ENCODE measurements around the gene EDIL3. TPM values are rescaled to one million over a fixed set of nuclear protein-coding genes. Genes with fewer than 3 reads are reported as not detected.

Gene EDIL3, protein sequence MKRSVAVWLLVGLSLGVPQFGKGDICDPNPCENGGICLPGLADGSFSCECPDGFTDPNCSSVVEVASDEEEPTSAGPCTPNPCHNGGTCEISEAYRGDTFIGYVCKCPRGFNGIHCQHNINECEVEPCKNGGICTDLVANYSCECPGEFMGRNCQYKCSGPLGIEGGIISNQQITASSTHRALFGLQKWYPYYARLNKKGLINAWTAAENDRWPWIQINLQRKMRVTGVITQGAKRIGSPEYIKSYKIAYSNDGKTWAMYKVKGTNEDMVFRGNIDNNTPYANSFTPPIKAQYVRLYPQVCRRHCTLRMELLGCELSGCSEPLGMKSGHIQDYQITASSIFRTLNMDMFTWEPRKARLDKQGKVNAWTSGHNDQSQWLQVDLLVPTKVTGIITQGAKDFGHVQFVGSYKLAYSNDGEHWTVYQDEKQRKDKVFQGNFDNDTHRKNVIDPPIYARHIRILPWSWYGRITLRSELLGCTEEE
- polyA plus RNA-seq, result 1 to 10 TPM; 1.6 to 2.7 TPM

DNA sequence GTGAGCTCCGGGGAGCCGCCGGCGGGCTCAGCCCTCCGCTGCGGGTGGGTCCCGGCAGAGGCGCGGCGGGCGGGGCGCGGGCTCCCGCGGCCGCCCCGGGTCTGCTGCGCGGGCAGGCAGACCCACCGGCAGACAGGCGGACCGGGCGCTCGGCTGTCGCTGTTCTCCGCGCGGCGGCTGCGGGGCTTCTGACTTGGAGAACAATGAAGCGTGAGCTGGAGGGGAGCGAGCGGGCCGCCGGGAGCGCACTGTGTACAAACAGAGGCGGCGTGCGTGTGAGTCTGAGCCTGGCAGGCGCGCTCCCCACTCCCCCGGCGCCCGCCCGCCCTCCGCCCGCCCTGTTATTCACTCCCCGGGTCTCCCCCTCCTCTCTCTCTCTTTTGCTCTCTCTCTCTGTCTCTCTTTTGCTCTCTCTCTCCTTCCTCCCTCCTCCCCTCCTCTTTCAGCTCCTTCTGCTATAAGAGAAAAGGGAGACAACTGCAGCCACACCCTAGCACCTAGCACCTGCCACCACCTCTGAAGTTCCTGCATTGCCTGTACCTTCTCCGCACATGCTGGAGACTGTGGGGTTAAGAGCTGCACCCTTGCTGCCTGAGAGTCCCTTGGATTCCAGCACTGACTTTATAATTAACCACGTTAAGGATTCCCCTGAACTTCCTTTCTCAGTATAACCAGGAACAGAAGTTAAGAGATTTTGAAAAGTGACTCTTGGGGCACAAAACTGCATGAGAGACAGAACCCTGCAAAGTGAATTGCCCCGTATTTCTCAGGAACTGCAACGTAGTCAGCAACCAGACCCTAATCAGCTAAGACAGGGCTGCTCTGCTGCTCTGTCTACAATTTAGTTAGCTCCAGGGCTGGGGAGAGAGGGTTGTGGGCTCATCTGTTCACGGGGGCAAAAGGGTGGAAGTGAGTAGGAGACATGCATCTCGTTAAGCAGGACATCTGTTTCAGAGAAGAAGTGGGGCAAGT is at the start of gene EDIL3:
TSS of gene EDIL3 (minus strand) at position 277 of the 972 bp plus-strand sequence. CDS start 506 bp downstream, outside the sequence.
- Histone ChIP-seq H3K4me1 (ENCODE audit: control insufficient read depth in 2 of 2, insufficient read depth in 2 of 2, low read length in 1 of 2) (peaks cover 0 to 2% of the 10 kb centered on the region in 2 donors), H3K27ac (ENCODE audit: low read depth in 2 of 2, low read length in 1 of 2) (peak within 1 kb of the TSS; percentile 11 to 71), H3K36me3 (ENCODE audit: control insufficient read depth in 2 of 2, insufficient read depth in 2 of 2, low read length in 1 of 2) (no peaks in the 10 kb centered on the region), H3K4me3 (ENCODE audit: low read depth in 1 of 2, low read length in 2 of 2) (peak within 1 kb of the TSS; percentile 56 to 68), H3K27me3 (ENCODE audit: control insufficient read depth in 1 of 2, insufficient read depth in 2 of 2, low read length in 2 of 2) (no peaks in the 10 kb centered on the region), H3K9me3 (ENCODE audit: control insufficient read depth in 2 of 2, insufficient read depth in 1 of 2, low read depth in 1 of 2, low read length in 1 of 2) (no peaks in the 10 kb centered on the region)
- 3% methylated on average over 47 to 54 of the region's 54 CpGs for WGBS, 2 donors

DNA sequence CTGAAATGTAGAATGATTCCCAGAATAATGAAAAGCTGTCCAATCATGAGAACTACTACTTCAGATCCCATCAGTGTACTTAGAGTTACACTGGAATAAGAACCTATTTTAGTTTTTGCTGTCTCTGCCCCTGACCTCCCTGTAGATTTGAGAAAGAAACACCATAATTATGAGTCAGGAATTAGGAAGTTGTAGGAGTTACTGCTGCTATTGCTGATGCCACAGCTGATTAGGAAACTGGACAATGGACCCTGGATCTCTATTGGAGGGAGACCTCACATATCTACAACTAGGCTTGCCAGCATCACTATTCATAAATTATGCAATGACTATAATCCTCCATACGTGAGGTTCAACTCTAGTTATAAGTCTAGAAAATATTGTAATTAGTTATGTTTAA is 48.8 kb upstream of the EDIL3 start:
- WGBS, 2 donors, result 68 to 88% methylated on average over 1 of the region's 1 CpG
- no peak overlapping the region for H3K27ac ChIP-seq (ENCODE audit: low read depth in 2 of 2, low read length in 1 of 2)

DNA sequence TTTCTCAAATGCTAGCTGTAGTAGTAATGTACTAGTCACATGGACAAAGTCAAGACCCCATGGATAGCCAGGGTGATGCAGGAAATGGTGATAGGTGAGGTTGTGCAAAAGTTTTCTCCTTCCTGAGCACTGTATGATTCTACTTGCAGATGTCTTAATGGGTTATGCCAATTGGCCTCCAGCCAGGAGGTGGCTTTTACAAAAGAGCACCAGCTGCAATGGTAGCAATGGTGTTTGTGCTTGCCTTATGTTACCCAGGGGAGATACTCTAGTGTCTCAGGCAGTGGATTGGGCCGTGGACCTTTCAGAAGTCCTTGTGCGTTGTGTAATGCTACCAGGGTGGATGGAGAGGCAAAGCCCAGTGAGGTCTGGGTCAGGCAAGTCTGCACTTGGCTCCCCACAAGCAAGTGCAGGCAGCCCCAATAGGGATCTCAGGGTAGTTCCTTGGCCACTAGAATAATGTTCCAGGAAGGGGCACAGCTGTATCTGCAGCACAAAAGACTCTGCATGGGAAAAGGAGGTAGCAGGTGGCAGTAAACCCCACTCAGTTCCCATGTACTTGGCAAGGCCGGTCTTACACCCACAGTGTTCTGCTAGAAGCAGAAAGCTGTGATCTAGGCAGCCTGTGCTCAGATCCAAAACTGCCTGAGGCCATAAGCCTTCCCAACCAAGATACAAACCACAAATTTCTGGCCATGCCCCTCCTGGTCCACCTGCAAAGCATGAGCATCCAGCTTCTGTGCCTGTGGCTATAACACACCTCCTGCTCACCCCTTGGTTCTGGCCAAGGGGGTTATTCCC is 46.4 kb upstream of the EDIL3 start:
- H3K4me1 ChIP-seq (ENCODE audit: control insufficient read depth in 2 of 2, insufficient read depth in 2 of 2, low read length in 1 of 2), result peaks cover 2 to 6% of the 10 kb centered on the region in 2 donors
- no peak overlapping the region for H3K27ac ChIP-seq (ENCODE audit: low read depth in 2 of 2, low read length in 1 of 2)
- WGBS, 2 donors, result 44% methylated on average over 3 of the region's 3 CpGs
- H3K36me3 ChIP-seq (ENCODE audit: control insufficient read depth in 2 of 2, insufficient read depth in 2 of 2, low read length in 1 of 2), result no peaks in the 10 kb centered on the region
- H3K9me3 ChIP-seq (ENCODE audit: control insufficient read depth in 2 of 2, insufficient read depth in 1 of 2, low read depth in 1 of 2, low read length in 1 of 2), result no peaks in the 10 kb centered on the region
- no peak overlapping the region for H3K4me3 ChIP-seq (ENCODE audit: low read depth in 1 of 2, low read length in 2 of 2)
- H3K27me3 ChIP-seq (ENCODE audit: control insufficient read depth in 1 of 2, insufficient read depth in 2 of 2, low read length in 2 of 2), result no peaks in the 10 kb centered on the region

More for the DNA sequence above, 48.8 kb upstream of the EDIL3 start:
- H3K4me1 ChIP-seq (ENCODE audit: control insufficient read depth in 2 of 2, insufficient read depth in 2 of 2, low read length in 1 of 2), result peaks cover 2 to 6% of the 10 kb centered on the region in 2 donors
- H3K4me3 ChIP-seq (ENCODE audit: low read depth in 1 of 2, low read length in 2 of 2), result no peak overlapping the region
- H3K27me3 ChIP-seq (ENCODE audit: control insufficient read depth in 1 of 2, insufficient read depth in 2 of 2, low read length in 2 of 2), result no peaks in the 10 kb centered on the region
- H3K36me3 ChIP-seq (ENCODE audit: control insufficient read depth in 2 of 2, insufficient read depth in 2 of 2, low read length in 1 of 2), result no peaks in the 10 kb centered on the region
- H3K9me3 ChIP-seq (ENCODE audit: control insufficient read depth in 2 of 2, insufficient read depth in 1 of 2, low read depth in 1 of 2, low read length in 1 of 2), result no peaks in the 10 kb centered on the region

DNA sequence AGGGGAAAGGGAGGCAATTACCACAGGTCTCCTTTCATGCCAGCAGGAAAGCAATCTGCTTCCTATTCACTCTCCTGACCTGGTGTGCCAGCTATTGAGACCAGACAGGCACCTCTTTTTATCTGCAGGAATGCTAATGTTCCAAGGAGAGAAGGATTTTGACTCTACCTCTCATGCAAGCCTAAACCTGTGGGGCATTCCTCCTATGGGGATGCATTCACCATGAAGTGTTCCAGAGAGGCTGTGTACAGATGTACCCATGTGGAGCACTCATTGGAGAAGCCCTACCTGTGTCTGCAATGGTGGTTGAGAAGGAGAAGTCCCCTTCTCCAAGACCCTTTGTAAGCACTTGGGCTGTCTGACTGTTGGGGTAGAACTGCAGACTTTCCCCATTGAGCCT is 45.4 kb upstream of the EDIL3 start:
- H3K4me3 ChIP-seq (ENCODE audit: low read depth in 1 of 2, low read length in 2 of 2), result no peak overlapping the region
- H3K36me3 ChIP-seq (ENCODE audit: control insufficient read depth in 2 of 2, insufficient read depth in 2 of 2, low read length in 1 of 2), result no peaks in the 10 kb centered on the region
- peaks cover 2 to 6% of the 10 kb centered on the region in 2 donors for H3K4me1 ChIP-seq (ENCODE audit: control insufficient read depth in 2 of 2, insufficient read depth in 2 of 2, low read length in 1 of 2)
- peak overlapping the region; percentile 4 to 33 for H3K27ac ChIP-seq (ENCODE audit: low read depth in 2 of 2, low read length in 1 of 2)
- no peaks in the 10 kb centered on the region for H3K9me3 ChIP-seq (ENCODE audit: control insufficient read depth in 2 of 2, insufficient read depth in 1 of 2, low read depth in 1 of 2, low read length in 1 of 2)
- no peaks in the 10 kb centered on the region for H3K27me3 ChIP-seq (ENCODE audit: control insufficient read depth in 1 of 2, insufficient read depth in 2 of 2, low read length in 2 of 2)

DNA sequence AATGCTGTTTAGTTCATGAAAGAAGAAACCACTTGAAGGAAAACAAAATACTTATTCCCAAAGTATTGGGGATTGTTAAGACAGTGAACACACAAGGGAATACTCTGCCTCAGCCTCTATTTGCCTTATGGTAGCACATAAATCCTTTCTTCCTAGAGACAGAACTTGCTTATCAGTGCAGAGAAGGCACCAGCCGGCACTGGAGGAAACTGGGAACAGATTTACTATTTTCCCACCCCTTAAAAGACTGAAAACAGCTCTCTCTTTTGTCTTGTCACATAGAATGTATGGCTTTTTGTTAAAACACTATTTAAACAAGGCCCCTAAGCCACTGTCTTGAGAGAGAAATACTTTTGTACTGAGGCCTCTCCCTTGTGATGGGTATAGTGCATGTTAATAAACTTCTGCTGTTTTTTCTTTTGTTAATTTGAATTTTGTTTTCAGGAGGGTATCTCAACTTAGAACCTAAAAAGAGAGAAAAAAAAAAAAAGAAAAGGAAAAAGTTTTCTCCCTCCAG is 40.7 kb upstream of the EDIL3 start:
- H3K4me1 ChIP-seq (ENCODE audit: control insufficient read depth in 2 of 2, insufficient read depth in 2 of 2, low read length in 1 of 2), result peaks cover 0 to 2% of the 10 kb centered on the region in 2 donors
- H3K9me3 ChIP-seq (ENCODE audit: control insufficient read depth in 2 of 2, insufficient read depth in 1 of 2, low read depth in 1 of 2, low read length in 1 of 2), result no peaks in the 10 kb centered on the region

DNA sequence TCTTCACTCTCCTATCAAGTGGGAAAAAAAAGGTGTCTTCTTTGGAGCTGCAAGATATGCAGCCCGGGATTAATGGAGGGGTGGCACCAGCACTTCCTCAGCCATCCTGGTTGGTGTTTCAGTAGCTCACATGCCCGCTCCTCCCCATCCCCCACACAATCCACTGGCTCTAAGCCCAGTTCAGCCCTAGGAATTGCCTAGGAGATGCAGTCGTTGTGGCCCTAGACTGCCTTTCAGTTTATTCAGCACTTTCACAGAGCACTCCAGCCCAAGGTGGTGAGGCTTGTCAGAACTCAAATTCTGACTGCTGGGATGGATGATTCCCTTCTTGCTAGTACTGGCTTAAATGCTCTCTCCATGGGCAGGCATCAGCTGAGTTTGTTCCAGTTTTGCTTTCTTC is 35.1 kb upstream of the EDIL3 start:
- Histone ChIP-seq H3K36me3 (ENCODE audit: control insufficient read depth in 2 of 2, insufficient read depth in 2 of 2, low read length in 1 of 2) (no peaks in the 10 kb centered on the region), H3K4me3 (ENCODE audit: low read depth in 1 of 2, low read length in 2 of 2) (no peak overlapping the region), H3K9me3 (ENCODE audit: control insufficient read depth in 2 of 2, insufficient read depth in 1 of 2, low read depth in 1 of 2, low read length in 1 of 2) (peaks cover 0 to 2% of the 10 kb centered on the region in 2 donors), H3K27ac (ENCODE audit: low read depth in 2 of 2, low read length in 1 of 2) (no peak overlapping the region), H3K27me3 (ENCODE audit: control insufficient read depth in 1 of 2, insufficient read depth in 2 of 2, low read length in 2 of 2) (no peaks in the 10 kb centered on the region), H3K4me1 (ENCODE audit: control insufficient read depth in 2 of 2, insufficient read depth in 2 of 2, low read length in 1 of 2) (no peaks in the 10 kb centered on the region)
- WGBS, 2 donors, result 76 to 78% methylated on average over 3 of the region's 3 CpGs

More for the DNA sequence above, 40.7 kb upstream of the EDIL3 start:
- 26 to 42% methylated on average over 1 of the region's 1 CpG for WGBS, 2 donors
- H3K4me3 ChIP-seq (ENCODE audit: low read depth in 1 of 2, low read length in 2 of 2), result no peak overlapping the region
- H3K27ac ChIP-seq (ENCODE audit: low read depth in 2 of 2, low read length in 1 of 2), result no peak overlapping the region
- no peaks in the 10 kb centered on the region for H3K27me3 ChIP-seq (ENCODE audit: control insufficient read depth in 1 of 2, insufficient read depth in 2 of 2, low read length in 2 of 2)
- no peaks in the 10 kb centered on the region for H3K36me3 ChIP-seq (ENCODE audit: control insufficient read depth in 2 of 2, insufficient read depth in 2 of 2, low read length in 1 of 2)

DNA sequence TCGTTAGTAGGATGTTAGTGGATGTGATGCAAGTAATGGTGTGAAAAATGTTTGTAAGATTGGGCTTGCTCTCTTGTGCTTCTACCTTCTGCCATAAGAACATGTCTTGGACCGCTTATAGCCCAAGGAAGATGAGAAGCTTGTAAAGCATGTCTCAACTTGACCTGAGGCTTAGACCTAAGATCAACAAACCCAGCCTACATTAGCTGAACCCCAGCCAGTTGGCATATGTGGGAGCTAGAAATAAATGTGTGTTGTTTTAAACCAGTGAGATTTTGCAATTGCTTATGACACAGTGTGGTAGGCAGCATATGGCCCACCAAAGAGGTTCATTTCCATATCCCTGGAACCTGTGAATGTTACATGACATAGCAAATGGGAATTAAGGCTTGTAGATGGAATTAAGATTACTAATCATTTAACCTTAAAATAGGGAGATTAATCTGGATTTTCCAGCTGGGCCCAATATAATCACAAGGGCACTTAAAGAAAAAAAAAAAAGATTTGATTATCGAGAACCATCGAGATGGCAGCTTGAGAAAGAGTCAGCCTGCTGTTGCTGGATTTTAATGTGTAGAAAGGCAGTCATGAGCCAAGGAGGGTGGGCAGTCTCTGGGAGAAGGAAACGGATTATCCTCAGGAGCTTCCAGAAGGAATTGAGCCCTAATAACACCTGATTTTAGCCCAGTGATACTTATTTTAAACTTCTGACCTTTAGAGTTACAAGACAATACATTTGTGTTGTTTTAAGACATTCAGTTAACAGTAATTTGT is 27.3 kb upstream of the EDIL3 start:
- H3K27ac ChIP-seq (ENCODE audit: low read depth in 2 of 2, low read length in 1 of 2), result peak overlapping the region in 1 of 2 donors; percentile 7
- no peaks in the 10 kb centered on the region for H3K9me3 ChIP-seq (ENCODE audit: control insufficient read depth in 2 of 2, insufficient read depth in 1 of 2, low read depth in 1 of 2, low read length in 1 of 2)

DNA sequence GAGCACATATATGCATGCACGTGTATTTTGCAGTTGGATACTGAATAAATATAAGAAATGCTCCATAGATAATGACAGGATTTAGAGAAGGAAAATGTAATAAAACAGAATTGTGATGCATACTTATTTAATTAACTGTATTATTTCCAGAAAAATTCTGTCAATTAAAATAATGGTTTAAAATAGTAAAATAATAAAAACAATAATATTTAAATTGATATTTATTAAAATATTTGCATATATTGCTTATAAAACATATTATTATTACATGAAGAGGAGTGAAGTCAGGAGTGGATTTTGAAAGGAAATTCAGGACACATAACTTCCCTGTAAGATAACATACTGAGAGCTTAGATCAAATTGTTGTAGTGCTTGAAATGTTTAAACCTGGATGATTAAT is 21.4 kb upstream of the EDIL3 start:
- Histone ChIP-seq H3K36me3 (ENCODE audit: control insufficient read depth in 2 of 2, insufficient read depth in 2 of 2, low read length in 1 of 2) (no peaks in the 10 kb centered on the region), H3K27me3 (ENCODE audit: control insufficient read depth in 1 of 2, insufficient read depth in 2 of 2, low read length in 2 of 2) (no peaks in the 10 kb centered on the region), H3K27ac (ENCODE audit: low read depth in 2 of 2, low read length in 1 of 2) (no peak overlapping the region), H3K4me1 (ENCODE audit: control insufficient read depth in 2 of 2, insufficient read depth in 2 of 2, low read length in 1 of 2) (no peaks in the 10 kb centered on the region), H3K9me3 (ENCODE audit: control insufficient read depth in 2 of 2, insufficient read depth in 1 of 2, low read depth in 1 of 2, low read length in 1 of 2) (no peaks in the 10 kb centered on the region), H3K4me3 (ENCODE audit: low read depth in 1 of 2, low read length in 2 of 2) (no peak overlapping the region)
- 82 to 95% methylated on average over 1 of the region's 1 CpG for WGBS, 2 donors

More for the DNA sequence above, 27.3 kb upstream of the EDIL3 start:
- Histone ChIP-seq H3K27me3 (ENCODE audit: control insufficient read depth in 1 of 2, insufficient read depth in 2 of 2, low read length in 2 of 2) (no peaks in the 10 kb centered on the region), H3K4me3 (ENCODE audit: low read depth in 1 of 2, low read length in 2 of 2) (no peak overlapping the region), H3K36me3 (ENCODE audit: control insufficient read depth in 2 of 2, insufficient read depth in 2 of 2, low read length in 1 of 2) (no peaks in the 10 kb centered on the region), H3K4me1 (ENCODE audit: control insufficient read depth in 2 of 2, insufficient read depth in 2 of 2, low read length in 1 of 2) (no peaks in the 10 kb centered on the region)
- 58 to 73% methylated on average over 5 of the region's 5 CpGs for WGBS, 2 donors
